ENCODE data around the gene MSX2.

The MSX2 gene

DNA sequence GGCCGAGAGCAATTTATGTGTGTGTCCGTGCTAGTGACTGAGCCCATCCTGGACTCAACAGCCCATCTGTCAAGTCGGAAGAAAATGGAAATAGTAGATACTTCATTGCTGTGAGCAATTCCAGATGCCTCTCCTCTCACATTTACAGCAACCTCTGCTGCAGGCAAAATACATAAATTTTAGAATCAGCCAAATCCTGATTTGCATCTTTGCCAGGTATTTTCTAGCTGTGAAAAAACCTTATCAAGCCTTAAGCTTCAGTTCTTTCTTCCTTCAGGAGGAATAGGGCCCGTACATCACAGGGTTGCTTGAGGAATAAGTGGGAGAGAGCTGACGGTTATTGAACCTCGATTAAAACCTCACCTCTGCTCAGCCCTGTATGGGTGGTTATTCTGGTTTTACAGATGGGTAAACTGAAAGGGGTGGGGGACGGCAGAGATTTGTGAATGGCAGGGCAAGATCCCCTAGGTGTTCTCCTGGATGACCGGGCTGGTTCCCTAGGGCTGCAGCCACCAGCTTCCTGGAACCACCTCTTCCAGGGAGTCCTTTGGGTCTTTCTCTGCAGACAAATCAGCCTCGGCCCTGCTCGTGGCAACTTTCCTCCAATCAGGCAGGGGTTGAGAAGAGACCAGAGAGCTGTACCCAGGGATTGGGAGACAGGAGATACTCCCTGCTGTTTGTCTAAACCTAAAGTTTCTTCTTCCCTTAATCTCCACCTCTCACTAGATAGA is 5.3 kb upstream of the MSX2 start:
- DNase-seq, result no peak

DNA sequence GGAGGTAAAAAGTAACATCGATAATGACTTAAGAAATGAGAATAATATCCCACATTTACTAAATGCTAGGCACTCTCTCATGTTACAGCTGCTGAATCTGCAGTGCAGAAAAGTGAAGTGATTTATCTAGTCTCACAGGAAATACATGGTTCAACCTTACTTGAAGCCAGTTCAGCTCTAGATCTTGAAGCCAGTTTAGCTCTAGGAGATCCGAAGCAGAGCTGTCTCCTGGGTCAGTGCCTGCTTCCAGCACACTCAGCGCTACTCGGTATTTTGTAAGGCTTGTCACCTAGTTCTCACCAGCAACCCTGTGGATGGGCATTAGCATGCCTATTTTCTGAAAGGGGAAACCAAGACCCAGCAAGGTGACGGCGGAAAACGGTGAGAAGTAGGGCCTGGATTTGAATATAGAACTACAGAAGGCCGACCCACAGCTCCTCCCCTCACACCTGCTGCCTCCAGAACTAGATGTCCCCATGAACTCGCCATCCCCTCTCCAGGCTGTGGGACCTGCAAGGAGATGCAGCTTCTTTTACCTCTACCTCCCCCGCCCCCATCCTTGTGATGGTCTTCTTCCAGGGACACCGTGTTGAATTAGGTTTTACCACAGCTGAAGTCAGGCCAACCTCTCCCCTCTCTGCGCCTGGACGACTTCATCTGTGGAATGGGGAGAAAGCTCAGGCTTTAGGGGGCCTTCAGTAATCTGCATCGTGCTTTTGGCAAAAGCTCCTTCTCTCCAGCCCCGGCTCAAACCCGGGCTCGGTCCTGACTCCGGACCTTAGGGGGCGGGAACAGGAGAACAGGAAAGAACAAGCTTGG is 4.4 kb upstream of the MSX2 start:
- DNase-seq, result no peak

DNA sequence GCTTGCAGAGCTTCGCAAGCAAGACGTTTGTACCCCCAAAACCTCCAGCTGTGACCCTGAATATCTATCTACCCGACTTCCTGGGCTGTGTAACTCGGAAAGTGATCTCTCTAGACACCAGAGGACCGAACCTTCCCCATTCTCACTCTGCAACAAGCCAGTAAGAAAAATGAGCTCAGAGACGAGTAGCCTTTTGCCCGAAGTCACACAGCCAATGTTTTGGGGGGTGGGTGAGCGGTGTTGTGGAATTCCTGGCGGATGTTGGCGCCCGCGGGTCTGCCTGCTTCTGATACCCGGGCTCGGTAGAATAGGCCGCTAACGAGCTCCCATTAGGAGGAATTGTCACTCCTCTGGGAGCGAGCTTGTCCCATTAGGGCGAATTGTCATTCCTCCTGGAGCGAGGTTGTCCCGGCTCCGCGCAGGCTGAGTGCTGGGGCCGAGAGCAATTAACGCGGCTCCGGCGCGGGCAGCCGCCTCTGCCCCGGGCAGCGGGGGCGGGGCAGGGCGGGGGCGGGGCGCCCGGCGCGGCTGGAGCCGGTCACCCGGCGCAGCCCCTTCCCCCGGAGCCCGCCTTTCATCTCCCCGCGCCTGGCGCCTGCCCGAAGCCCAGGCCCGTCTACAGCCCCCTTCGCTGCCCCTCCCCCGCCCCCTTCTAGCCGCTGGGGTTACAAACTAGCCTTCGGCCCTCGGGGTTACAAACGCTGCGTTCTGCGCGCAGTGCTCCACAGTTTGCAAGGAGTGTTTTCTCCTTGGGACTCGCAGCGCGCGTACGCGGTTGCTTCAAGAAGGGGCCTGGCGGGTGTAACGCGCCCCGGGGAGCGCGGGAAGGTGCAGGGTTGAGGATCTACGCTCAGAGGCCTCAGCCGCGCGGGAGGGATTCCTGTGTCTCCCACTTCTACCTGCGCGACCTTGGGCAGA is 3.5 kb upstream of the MSX2 start:
- DNase-seq, result no peak

DNA sequence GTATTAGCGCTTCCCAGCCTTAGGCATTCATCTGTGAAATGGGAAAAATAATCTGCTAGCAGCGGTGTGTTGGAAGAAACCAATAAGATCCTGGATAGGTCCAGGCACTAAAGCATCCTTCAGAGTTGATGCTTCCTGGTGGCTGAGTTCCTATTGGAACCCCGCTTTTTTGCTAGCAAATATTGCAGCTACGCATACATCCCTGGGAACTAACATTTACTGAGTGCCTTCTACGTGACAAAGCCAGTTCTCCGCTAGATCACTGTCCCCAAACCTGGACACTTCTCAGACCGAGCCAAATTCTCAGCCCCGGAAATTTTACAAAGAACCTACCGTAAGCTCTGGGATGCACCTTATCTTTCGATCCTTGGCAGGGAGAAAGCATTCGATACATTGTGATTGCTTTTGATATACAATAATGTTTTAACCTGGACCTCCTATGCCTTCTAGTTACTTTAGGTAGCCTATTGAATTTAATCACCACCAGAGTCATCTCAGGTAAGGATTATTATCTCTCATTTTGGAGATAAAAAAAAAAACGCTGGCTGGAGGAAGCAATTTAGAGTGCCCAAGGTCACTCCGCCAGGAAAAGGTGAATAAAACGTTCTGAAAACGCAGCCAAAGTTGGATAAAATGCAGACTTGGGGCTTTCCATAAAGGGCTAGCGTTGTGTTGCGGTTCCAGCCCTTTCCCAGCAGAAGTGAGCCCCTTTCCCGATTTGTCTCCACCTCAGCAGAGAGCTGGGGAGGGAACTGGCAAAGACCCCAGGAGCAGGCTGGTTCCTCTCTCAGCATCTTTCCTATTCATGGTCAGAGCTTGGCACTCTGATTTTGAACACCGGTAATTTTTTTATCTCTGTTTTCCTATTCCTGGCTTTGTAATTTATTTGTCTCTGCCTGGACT is 2.6 kb upstream of the MSX2 start:
- DNase-seq, result no peak

DNA sequence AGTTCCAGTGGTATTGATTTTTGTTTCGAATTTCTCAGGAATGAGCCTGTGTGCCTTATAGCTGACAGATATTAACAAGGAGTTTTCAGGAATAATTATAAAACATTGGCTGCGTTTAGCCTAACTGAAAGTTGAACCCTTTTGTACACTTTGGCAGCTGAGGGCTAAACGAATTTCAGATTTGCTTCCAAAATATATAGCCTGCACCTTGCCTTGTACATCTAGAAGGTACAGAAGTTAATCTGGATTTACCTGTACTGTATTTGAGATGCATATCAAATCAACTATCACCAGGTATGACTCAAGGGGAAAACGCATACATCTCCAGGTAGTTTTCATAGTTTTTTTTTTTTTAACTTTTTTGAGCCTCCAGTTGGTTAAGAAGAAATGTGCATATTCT is 1.9 kb upstream of the MSX2 start:
- no peak for DNase-seq

DNA sequence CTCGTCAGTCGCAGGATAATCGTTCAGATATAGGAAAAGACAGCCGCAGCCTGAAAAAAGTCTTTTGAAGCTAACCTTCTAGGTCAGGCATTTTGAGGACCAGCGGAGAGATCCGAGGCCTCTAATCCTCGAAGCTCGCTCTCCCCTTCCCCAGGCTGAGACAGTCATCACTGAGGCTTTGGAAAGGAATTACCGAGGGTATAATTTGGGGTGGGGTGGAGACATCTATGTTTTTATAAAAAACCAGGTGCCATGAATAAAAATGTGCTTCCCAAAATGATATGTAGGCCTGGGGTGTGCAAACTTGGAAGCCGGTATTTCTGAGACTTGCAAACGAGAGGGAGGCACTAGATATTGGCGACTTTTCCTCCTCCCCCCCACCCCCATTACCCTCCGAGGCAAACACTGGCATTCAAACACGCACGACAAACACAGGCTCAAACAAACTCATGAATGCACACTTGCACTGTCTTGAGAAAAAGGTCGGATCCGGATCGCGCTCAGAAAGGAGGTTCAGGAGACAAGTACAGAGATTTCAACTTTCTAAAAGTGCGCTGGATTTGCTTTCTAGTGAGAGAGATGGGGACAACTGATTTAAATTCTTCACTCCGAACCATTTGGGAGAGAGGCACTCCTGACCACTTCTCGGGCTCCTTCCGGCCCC is 935 bp upstream of the MSX2 start:
- no peak for DNase-seq

DNA sequence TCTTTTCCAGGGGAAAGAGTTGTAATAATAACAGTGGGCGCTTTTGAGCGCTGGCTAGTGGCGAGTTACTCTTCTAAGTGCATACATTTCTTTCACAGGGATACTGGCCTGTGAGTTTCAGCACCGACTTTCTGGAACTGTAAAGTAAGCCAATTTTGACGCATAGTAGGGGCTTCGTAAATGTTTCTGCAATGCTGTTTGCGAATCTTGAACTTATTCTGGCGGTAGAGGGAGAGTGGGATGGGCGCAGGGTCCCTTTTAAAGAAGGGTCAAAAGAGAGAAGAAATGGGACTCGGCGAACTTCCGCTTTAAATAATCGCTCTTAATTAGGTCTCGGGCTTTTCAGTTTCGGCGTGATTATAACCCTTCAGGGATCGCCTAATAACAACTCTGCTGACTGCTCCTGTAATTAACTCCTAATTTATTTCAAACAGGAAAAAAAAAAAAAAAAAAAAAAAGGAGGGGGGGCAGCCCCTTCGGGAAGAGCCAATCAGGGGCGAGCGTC is 351 bp upstream of the MSX2 start:
- no peak for DNase-seq

DNA sequence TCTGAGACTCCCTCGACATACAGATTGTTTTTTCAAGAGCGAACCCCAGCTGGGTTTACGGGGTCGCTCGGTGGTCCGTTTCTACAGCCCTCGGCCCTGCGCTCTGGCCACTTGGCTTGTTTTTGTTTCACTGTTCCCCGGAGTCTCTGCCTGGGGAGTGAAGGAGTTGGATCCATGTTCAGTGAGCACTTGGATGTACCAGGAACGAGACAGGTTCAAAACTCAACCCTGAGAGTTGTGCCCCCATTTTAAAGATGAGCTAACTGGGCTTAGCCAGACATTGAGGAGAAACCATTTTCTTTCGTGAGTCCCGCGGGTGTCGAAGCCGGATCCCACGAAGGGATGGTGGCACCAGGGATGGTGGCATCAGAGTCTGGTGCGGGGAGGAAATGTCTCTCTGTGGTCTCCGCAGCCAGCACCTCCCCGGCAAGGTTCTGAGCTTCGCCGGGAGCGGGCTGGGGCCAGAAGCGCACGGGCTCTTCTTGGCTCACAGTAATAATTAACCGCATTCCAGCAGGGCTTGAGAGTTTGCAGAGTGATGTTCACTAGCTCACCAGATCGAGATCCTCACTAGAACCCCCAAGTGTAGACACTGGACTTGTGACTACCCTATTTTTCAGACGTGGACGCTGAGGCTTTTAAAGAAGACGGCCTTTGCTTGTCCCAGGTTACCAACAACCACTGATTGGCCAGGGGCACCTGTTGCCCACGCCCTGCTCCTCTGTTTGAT is 1.0 kb downstream of the MSX2 start:
- no peak for DNase-seq

DNA sequence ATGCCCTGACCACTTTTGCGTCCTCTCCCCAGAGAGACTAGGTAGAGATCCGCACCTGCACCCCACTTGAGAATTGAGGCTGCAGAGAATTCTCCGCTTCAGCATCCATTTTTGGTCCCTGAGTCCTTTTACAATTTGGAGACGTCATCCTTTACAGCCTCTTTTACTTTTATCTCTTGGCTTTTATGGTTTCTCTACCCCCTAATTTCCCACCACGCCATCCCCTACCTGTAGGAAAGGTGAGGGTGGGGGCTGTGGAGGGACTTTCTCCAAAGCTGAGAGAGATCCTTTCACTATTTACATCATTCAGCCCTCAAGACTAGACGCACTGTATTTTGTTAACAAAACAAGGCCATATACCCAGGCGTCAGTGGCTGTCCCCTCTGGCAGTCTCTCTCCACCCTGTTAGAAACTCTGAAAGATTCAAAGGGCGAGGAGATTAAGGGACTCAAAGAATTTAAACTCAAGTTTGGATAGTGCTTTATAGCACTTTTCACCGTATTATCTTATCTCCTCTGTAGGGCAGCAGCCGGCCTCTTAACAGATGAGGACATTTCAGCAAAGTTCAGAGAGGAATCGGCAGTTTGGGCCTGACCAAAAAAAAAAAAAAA is 1.7 kb downstream of the MSX2 start:
- no peak for DNase-seq

DNA sequence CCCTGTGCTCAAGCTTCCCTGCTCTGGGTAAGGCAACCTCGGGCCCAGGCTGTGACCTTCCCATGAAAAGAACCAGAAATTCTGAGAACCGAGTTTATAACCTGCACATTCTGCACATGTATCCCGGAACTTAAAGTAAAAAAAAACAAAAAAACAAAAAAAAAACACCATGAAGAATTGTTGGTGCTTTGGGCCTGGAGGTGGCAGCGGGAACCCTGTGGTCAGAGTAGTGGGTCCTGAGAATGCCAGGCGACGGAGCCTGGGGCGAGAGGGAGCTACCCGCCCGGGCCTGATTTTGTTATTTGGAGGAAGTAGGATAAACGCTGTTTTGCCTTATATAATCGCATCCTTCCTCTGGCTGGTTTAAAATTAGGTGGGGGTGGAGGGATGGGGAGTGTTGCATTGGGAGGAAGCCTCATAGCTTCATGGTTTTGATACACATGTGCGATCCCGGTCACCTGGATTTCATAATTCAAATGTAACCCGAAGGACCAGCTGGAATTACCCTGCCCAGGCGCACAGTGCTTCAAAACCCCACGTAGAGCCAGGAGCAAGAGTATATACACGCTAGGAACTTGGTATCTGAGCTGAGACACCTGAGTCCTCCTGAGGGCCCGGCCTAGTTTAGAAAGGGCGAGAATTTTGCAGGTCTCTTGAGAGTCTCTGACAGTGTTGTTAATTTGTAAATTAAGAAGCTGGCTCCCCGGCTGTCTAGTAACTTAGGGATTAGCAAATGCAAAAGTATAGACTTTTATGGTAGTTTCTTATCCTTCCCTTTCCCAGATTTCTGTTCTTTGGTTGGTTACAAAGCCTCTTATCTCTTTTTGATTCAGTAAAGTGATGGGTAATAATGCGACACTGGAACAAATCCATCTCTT is 2.8 kb downstream of the MSX2 start:
- DNase-seq, result no peak

DNA sequence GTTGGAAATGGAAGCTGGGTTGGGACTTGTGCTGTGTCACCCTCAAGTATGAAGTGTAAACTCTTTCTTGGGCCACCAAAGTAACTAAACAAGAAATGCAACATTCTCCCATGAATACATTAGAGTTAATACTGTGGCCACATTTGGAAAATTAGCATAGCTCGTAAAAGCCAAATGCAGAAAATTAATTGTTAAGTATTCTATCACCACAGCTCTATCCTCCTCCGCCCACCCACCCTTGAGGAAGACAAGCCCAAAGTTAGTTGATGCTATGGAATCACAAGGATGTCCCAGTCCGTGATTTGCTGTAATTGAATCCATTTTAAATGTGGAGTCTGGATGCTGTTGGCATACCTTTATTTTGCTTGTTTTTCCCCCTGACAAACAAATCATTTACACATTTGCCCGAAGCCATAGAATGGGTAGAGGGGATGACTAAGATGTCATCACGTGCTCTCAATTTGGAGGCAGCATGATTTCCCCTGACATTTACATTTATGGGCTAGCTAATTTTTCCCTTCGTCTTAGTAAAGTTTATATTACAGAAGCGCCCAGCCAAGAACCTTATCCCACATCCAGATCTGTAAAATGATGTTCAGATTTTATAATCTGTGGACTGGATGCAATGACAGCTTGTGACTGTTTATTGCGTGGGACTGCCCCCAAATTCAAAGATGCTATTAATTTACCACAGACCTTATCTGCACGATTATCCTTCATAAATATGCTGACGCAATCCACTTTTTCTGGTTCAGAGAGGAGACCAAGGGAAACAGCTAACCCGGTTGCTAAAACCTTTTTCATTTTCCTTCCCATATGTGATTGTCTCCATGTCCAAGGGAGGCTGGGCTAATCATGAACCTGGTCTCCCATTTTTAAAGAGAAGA is 3.7 kb downstream of the MSX2 start:
- DNase-seq, result no peak

DNA sequence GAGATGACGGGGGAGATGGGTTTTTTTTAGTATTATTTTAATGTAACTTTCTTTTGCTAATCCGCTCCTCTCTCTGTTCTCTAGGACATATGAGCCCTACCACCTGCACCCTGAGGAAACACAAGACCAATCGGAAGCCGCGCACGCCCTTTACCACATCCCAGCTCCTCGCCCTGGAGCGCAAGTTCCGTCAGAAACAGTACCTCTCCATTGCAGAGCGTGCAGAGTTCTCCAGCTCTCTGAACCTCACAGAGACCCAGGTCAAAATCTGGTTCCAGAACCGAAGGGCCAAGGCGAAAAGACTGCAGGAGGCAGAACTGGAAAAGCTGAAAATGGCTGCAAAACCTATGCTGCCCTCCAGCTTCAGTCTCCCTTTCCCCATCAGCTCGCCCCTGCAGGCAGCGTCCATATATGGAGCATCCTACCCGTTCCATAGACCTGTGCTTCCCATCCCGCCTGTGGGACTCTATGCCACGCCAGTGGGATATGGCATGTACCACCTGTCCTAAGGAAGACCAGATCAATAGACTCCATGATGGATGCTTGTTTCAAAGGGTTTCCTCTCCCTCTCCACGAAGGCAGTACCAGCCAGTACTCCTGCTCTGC is 4.8 kb downstream of the MSX2 start:
- no peak for DNase-seq

DNA sequence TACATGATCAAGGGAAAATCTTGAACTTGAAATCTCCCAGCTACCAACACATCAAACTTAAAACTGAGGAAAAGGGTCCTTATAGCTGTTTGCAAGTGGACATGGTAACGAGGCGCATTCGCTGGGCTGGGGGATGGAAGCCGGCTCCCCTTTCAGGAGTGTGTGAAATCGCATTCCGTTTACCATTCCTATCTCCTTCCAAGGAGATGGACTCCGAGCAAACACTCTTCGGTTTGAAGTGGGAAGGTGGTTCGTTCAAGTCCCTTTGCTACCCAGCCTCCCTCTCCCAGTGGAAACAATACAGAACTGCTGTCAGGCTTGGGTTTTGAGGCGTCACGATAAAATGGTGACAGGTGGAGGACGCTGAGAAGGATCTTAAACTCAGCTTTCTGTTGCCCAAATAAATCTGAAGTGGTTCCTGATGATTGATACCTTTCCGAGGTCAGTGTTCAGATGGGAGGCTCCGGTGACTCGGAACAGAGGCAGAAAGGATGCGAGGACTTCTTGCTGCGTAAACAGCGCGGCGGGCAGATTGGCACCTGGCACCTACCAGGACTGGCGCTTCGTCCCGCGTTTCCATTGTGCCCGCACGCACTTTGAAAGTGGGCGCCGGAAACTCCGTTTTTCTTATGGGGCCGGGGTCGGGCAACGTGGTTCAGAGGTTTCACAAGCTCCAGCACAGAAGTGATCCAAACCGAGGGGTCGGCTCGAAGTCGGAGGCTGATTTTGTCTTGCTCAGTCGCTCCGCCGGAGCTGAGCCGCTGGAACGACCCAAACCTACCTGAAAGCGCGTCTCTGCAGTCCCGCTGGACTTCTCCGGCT is 7.0 kb downstream of the MSX2 start:
- no peak for DNase-seq

DNA sequence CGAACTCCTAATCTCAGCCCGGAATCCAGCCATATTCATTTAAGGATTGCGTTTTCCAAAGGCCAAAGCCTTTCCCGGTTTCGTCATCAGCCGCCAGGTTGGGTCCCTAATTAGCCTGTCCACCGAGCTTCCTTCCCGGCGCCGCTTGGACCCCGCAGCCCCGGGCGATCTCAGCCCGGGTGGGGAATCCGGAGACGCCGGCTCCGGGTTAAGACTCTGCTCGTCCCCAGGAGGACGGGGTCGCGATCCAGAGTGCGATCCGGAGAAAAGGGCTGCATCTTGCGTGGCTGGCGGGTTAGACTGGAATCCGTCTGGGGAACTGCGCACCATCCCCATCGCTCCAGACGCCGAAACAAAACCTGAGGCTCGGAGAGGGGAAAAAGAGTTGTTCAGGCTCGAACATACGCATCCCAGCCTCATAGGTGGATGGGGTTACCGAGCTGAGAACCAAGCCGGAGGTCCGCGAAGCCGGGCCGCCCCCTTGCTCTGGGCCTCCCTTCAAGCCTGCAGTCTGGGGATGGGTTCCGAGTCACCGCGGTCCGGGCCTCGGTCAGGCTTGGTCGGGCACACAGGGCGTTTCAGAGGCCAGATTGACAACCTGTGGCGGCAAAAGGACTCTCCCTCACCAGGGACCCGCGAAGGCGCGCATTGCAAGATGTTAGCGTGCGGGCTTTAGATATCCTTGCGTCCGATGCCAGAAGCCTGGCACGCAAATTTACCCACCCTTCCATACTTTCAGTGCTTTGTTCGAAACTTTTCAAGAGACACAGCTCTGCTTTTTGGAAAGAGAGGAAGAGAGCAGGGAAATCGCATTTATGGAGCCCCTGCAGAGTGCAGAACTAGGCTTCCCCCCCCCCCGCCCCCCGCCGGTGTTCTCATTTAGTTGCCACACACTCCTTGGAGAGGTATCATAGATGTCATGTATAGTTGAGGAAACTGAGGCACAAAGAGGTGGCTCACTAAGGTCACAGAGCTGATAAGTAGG is 7.9 kb downstream of the MSX2 start:
- DNase-seq, result no peak

DNA sequence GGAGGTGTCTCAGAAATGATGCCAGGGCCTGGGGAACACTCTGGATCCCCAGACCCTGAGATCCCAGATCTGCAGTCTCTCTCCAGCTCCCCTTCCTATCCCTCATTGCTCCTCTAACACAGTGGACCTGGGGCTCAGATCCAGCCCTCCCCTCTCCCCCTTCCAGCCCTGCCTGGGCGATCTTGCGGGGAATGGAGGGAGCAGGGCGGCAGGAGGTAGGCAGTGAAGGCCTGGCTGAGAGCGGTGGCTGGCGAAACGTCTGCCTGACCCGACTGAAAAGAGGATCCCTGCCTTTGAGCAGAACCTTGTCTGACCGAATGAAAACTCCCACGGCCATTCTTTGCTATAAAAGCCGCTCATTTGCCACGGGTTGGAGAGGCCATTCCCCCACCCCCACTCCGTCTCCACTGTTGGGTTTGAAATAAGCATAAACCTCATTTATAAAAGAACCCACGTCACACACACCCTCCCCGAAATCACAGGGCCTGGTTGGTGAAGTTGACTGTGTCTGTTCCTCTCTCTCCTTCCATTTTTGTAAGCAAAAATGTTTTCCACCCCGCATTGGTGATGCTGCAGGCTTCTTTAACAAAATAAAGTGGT is 8.8 kb downstream of the MSX2 start:
- DNase-seq, result no peak
